Stimulated activated CD4-positive, alpha-beta T cell treated with anti-CD3 and anti-CD28 coated beads, TNF-alpha, amount 100 ng/mL, for 1 hour (primary cell): ENCODE results near the gene PSPH.
A peak's percentile ranks its signal among the peaks of the same experiment; 100 is the strongest.

ENCODE experiments used
- DNase-seq, 3 donors: peaks; one replicate each; pipeline ENCODE4 v3.0.0-alpha.2; 2020; ENCODE audit warnings: low read depth in 3 of 3, low spot score in 1 of 3

PSPH gene

GRCh38 chr7:56007167-56007652 is 44.0 kb downstream of the PSPH start:
- no peak for DNase-seq

- DNase-seq: no peak
These were observed 47.5 kb downstream of the PSPH start for GRCh38 chr7:56003749-56004148.

- no peak for DNase-seq
These were observed 54.3 kb downstream of the PSPH start for GRCh38 chr7:55996856-55997500.

GRCh38 chr7:55992346-55992745 is 58.9 kb downstream of the PSPH start:
- DNase-seq: no peak

- DNase-seq: no peak
These were observed 67.7 kb downstream of the PSPH start for GRCh38 chr7:55983537-55983936.

GRCh38 chr7:55980266-55980665 is 71.0 kb downstream of the PSPH start:
- no peak for DNase-seq

- no peak for DNase-seq
These were observed 73.4 kb downstream of the PSPH start for GRCh38 chr7:55977831-55978230.

- DNase-seq: no peak
These were observed 75.1 kb downstream of the PSPH start for GRCh38 chr7:55975988-55976633.

- no peak for DNase-seq
These were observed 77.4 kb downstream of the PSPH start for GRCh38 chr7:55973747-55974250.

- no peak for DNase-seq
These were observed 80.3 kb downstream of the PSPH start for GRCh38 chr7:55970978-55971377.

- no peak for DNase-seq
These were observed 80.7 kb downstream of the PSPH start for GRCh38 chr7:55970561-55970960.

GRCh38 chr7:55969391-55969790 is 81.9 kb downstream of the PSPH start:
- no peak for DNase-seq

- DNase-seq: no peak
These were observed 84.4 kb downstream of the PSPH start for GRCh38 chr7:55966851-55967250.

GRCh38 chr7:55965805-55966421 is 85.3 kb downstream of the PSPH start:
- no peak for DNase-seq

GRCh38 chr7:55965100-55965470 is 86.2 kb downstream of the PSPH start:
- DNase-seq: no peak

- DNase-seq: peak in 2 of 3 donors; percentile 38 to 63
These were observed 86.8 kb downstream of the PSPH start, which contains the start of gene NIPSNAP2 for GRCh38 chr7:55964261-55965099. TSS of gene NIPSNAP2 (plus strand) at chr7:55964585. CDS start at chr7:55964610, 25 bp downstream.

GRCh38 chr7:55963584-55964168 is 87.6 kb downstream of the PSPH start:
- DNase-seq: no peak

GRCh38 chr7:55962014-55962413 is 89.2 kb downstream of the PSPH start:
- DNase-seq: no peak
